Measurements from ENCODE around the gene DAZAP1. TPM values are rescaled to one million over a fixed set of nuclear protein-coding genes. Genes with fewer than 3 reads are reported as not detected.

Gene DAZAP1
- total and polyA plus RNA-seq, 2 of the 4 experiments (the other 2 are of a cell fraction) = 22.0 to 62.8 TPM

DNA sequence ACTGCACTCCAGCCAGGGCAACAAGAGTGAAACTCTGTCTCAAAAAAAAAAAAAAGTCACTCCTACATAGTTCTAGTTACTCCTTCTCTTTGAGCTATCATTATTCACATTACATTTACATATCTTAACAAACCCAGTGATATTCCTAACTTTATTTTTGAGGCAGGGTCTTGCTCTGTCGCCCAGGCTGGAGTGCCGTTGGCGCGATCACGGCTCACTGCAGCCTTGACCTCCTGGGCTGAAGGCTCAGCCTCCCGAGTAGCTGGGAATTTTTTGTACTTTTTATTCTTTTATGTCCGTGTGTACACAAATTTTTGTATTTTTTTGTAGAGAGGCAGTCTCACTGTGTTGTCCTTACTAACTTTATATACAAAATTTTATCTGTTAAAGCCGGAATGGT, 30.2 kb downstream of the DAZAP1 start:
- Histone ChIP-seq H3K9ac (ENCODE audit: low read depth, low read length) (no peak overlapping the region), H4K8ac (ENCODE audit: low read depth in 2 of 2, low read length in 2 of 2) (peak overlapping the region; percentile 48 to 89; a peak in 1 of 4 replicates), H2AFZ (replicated peaks; ENCODE audit: low read length, poor library complexity) (no peak overlapping the region), H3K9me3 (ENCODE audit: control insufficient read depth, insufficient read depth, low read length) (no peaks in the 10 kb centered on the region), H3K4ac (ENCODE audit: low read depth, low read length) (no peak overlapping the region), H3K18ac (ENCODE audit: low read depth, low read length) (no peak overlapping the region), H3K4me2 (ENCODE audit: low read depth, low read length) (no peak overlapping the region), H3K4me1 (ENCODE audit: control insufficient read depth, insufficient read depth, low read length) (peaks cover 6% of the 10 kb centered on the region), H3K56ac (ENCODE audit: extremely low read depth, insufficient read depth, low read length) (no peak overlapping the region), H3K79me1 (ENCODE audit: low read depth in 1 of 2, low read length in 2 of 2) (peaks cover 26 to 42% of the 10 kb centered on the region in 2 experiments), H2AK9ac (replicated peaks; ENCODE audit: low read depth, low read length, poor library complexity) (no peak overlapping the region), H3K36me3 (ENCODE audit: control insufficient read depth, insufficient read depth, low read length) (peaks cover 57% of the 10 kb centered on the region), H2BK20ac (ENCODE audit: low read depth, low read length) (no peak overlapping the region), H2AK5ac (ENCODE audit: low read depth, low read length) (no peak overlapping the region), H3K9me1 (ENCODE audit: insufficient read depth, low read length) (no peaks in the 10 kb centered on the region; the same call in 1 of the 2 replicates), H2BK15ac (ENCODE audit: low read depth, low read length) (no peak overlapping the region), H4K5ac (ENCODE audit: low read depth, low read length) (no peak overlapping the region), H2BK120ac (ENCODE audit: low read depth, low read length) (no peak overlapping the region), H2BK5ac (ENCODE audit: low read depth, low read length, poor library complexity, severe bottlenecking) (peak overlapping the region; percentile 33), H3K23ac (ENCODE audit: low read depth, low read length) (no peak overlapping the region), H3K27ac (ENCODE audit: insufficient read depth, low read length) (no peak overlapping the region), H3K14ac (replicated peaks; ENCODE audit: low read depth, low read length) (no peak overlapping the region), H3K27me3 (ENCODE audit: control insufficient read depth, insufficient read depth, low read length) (no peaks in the 10 kb centered on the region), H4K91ac (ENCODE audit: insufficient read depth, low read depth, low read length) (no peak overlapping the region), H4K20me1 (ENCODE audit: insufficient read depth, low read length) (peaks cover 43% of the 10 kb centered on the region), H3K4me3 (ENCODE audit: insufficient read depth, low read depth, low read length) (no peak overlapping the region)
- intact Hi-C loops (cut with micrococcal nuclease) (no loop called here), in situ Hi-C loops (cut with MboI; ENCODE audit: low sequenced_read_pairs) (no loop called here), dilution Hi-C loops (cut with HindIII; ENCODE audit: low sequenced_read_pairs, unreplicated experiment) (no loop called here)
- ChIA-PET CTCF (no interaction called here), POLR2A (ENCODE audit: unreplicated experiment) (interaction anchor here (0.6 kb wide), 1 partner anchor 140 kb away, joined by 9 read pairs; no protein-coding TSS in a partner anchor)
- no TSS peak for BruUV-seq (replicated peaks)
- ATAC-seq (ENCODE audit: low read depth) (no peak), DNase-seq (no peak)
- WGBS, 2 experiments (ENCODE audit: extremely low coverage in 2 of 2, insufficient read length in 1 of 2) = no CpG with 5 or more reads among the region's 8 CpGs
- no peak for TF ChIP-seq SMC3 (IDR thresholded peaks at IDR 0.05; ENCODE audit: low read depth, low read length)
- TF ChIP-seq MXI1 (IDR thresholded peaks at IDR 0.05; ENCODE audit: borderline replicate concordance, low read depth, low read length) = no peak
- no peak for TF ChIP-seq MAFK (IDR thresholded peaks at IDR 0.05; ENCODE audit: low read depth, low read length)
- no peak for TF ChIP-seq ELK1 (IDR thresholded peaks at IDR 0.05; ENCODE audit: borderline replicate concordance, low read depth, low read length)
- no peak for TF ChIP-seq RCOR1 (IDR thresholded peaks at IDR 0.05; ENCODE audit: insufficient replicate concordance, low read length)
- TF ChIP-seq NFE2L2 (IDR thresholded peaks at IDR 0.05; ENCODE audit: low read depth, low read length) = no peak
- TF ChIP-seq POLR2A (IDR thresholded peaks at IDR 0.05; ENCODE audit: low read depth, low read length) = no peak
- no peak for TF ChIP-seq MAZ (IDR thresholded peaks at IDR 0.05; ENCODE audit: borderline replicate concordance, low read depth, low read length)
- TF ChIP-seq BHLHE40 (IDR thresholded peaks at IDR 0.05; ENCODE audit: low read depth, low read length) = no peak
- no peak for TF ChIP-seq CEBPB (IDR thresholded peaks at IDR 0.05; ENCODE audit: low read depth, low read length)
- no peak for TF ChIP-seq RFX5 (IDR thresholded peaks at IDR 0.05; ENCODE audit: low read depth, low read length)
- TF ChIP-seq FOS (IDR thresholded peaks at IDR 0.05; ENCODE audit: low read depth, low read length) = no peak
- TF ChIP-seq RAD21 (IDR thresholded peaks at IDR 0.05; ENCODE audit: low read length) = no peak
- no peak for TF ChIP-seq USF2 (IDR thresholded peaks at IDR 0.05; ENCODE audit: low read depth, low read length)
- TF ChIP-seq, protein P1, sequence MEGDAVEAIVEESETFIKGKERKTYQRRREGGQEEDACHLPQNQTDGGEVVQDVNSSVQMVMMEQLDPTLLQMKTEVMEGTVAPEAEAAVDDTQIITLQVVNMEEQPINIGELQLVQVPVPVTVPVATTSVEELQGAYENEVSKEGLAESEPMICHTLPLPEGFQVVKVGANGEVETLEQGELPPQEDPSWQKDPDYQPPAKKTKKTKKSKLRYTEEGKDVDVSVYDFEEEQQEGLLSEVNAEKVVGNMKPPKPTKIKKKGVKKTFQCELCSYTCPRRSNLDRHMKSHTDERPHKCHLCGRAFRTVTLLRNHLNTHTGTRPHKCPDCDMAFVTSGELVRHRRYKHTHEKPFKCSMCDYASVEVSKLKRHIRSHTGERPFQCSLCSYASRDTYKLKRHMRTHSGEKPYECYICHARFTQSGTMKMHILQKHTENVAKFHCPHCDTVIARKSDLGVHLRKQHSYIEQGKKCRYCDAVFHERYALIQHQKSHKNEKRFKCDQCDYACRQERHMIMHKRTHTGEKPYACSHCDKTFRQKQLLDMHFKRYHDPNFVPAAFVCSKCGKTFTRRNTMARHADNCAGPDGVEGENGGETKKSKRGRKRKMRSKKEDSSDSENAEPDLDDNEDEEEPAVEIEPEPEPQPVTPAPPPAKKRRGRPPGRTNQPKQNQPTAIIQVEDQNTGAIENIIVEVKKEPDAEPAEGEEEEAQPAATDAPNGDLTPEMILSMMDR (conservative IDR thresholded peaks at IDR 0.05; ENCODE audit: low read depth, low read length) = no peak
- TF ChIP-seq CHD1 (IDR thresholded peaks at IDR 0.05; ENCODE audit: low read depth, low read length) = no peak
